IPS-18c (cell line): ENCODE results near the gene NOC2L.
A peak's percentile ranks its signal among the peaks of the same experiment; 100 is the strongest.

Experiments
- H3K4me3 ChIP-seq: 2 replicates; pipeline ENCODE4 v1.7.0; 2013; ENCODE audit warnings: low read depth, mild to moderate bottlenecking, low read length, moderate library complexity; ENCODE audit not compliant: insufficient read depth
- H3K9me3 ChIP-seq: one replicate; pipeline ENCODE4 v1.6.1; 2013; ENCODE audit warnings: mild to moderate bottlenecking, low read length, moderate library complexity; ENCODE audit not compliant: control insufficient read depth, insufficient read depth

Gene NOC2L

DNA sequence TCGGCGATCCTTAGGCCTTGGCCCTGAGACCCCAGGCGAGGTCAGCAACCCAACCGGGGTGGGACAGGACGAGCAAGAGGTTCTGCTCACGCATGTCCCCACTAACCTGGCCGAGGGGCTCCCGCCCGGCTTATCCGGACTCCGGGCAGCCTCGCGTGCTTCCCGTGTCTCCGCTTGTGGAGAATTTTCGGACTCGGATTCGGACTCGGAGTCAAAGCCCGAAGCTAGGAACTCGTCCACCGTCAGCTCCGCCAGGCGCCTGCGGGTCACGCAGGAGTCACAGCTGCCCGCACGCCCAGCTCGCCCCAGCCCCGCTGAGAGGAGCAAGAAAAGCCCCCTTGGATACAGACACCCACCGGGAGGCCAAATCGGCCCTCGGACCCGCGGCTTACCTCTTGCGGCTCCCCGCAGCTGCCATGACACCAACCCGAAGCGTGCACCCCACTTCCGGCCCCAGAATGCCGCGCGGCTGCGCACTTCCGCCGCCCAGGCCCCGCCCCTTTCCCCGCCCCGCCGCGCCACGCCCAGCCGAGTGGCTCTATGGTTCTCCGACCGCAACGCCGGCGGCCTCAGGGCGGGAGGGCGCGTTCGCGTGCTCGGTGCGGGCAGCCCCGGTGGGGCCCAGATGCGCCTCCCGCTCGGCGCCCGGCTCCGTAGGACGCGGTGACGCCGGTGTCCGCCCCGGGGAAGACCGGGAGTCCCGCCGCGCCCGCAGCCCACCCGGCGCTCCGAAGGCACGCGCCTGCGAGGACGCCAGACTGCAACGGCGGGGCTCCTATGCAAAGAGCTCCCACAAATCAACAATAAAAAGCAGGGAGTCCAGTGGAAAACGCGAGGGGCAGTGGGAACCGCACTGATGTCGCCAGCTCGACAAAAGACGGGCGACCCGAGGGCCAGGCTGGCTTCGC is at the start of gene NOC2L:
Gene NOC2L, minus strand, starts transcription at position 434 of the 908 bp plus-strand sequence. Its CDS starts 16 bp downstream, at position 418.
- Histone ChIP-seq H3K9me3 (no peaks in the 10 kb centered on the region), H3K4me3 (peak within 1 kb of the TSS; percentile 98)

GRCh38 chr1:1006305-1007159 is 47.5 kb upstream of the NOC2L start:
- H3K9me3 ChIP-seq, result no peaks in the 10 kb centered on the region
- H3K4me3 ChIP-seq, result no peak overlapping the region

DNA sequence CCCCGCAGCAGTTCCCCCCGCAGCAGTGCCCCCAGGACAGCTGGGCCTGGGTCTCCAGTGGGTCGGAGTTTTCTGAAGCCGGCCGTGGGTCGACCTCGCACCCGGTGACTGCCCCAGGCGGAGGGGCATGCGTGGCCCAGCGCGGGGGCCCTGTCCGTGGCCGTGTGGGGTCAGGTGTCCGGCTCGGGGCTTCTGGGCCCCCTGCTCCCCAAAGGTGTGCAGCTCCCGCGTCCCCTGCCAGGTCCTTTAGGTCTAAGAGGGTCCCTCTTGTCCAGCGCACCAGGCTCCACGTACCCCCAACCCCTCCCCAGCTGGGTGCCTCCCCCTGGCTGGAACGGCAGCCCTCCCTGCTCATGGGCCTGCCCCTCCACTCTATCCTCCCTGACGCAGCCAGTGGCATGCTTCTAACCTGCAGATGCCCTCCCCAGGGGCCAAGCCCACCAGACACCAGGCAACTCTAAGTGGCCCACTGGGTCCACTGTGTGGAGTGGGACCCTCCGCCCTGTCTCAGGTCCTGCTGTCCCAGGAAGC is 46.8 kb upstream of the NOC2L start:
- H3K4me3 ChIP-seq, result no peak overlapping the region
- no peaks in the 10 kb centered on the region for H3K9me3 ChIP-seq

- no peak overlapping the region for H3K4me3 ChIP-seq
- H3K9me3 ChIP-seq, result no peaks in the 10 kb centered on the region
Measured at GRCh38 chr1:1004780-1005697, 46.0 kb upstream of the NOC2L start.

DNA sequence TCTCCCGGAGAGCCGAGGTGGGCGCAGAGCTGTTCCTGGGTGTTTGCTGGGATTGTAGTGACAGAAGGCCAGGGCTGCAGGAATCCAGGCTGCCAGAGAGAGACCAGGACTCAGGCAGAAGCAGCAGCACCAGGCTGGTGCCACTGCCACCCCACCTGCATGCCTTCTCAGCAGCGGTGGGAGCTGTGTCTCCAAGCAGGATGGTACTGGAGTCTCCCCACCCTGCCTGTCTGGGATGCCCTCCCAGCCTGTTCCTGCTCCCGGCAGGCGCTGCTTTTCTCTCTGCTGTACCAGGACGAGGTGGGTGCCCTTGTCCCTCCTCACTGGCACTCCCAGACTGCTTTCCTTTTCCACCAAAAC is 45.3 kb upstream of the NOC2L start:
- H3K4me3 ChIP-seq, result no peak overlapping the region
- no peaks in the 10 kb centered on the region for H3K9me3 ChIP-seq

DNA sequence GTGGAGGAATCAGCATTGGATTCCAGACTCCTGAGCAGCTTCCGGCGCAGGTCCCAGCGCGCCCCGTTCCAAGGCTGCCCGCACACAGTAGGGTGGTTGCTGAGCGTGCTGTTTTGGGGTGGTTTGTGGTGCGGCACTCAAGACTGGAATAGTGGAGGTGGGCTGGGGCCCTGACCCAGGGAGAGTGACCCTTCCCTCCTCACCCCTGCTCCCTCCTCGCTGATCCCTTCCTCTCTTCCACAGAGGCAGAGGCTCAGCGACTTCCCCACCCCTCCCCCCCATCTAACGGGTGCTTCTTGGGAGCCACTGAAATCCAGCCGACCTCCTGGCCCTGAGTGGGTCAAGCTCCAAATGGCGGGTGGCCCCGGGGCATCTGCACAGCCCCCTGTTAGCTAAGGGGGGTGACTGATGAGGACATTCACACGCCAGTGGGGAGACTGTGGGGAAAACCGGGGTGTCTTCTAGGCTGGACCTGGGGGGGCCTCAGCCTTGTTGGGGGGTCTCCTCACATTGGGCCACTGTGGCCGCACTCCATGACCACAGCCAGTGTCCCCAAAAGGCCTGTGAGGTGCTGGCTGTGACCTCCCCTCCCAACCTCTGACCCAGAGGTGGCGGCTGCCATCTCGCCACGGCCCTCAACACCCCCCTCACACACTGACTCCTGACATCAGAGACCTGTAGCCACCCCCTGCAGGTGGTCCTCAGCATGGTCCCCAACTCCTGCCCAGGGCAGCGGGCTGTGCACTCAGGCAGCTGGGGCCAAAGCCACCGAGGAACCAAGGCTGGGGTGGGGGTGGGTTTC is 44.8 kb upstream of the NOC2L start:
- Histone ChIP-seq H3K9me3 (no peaks in the 10 kb centered on the region), H3K4me3 (no peak overlapping the region)

DNA sequence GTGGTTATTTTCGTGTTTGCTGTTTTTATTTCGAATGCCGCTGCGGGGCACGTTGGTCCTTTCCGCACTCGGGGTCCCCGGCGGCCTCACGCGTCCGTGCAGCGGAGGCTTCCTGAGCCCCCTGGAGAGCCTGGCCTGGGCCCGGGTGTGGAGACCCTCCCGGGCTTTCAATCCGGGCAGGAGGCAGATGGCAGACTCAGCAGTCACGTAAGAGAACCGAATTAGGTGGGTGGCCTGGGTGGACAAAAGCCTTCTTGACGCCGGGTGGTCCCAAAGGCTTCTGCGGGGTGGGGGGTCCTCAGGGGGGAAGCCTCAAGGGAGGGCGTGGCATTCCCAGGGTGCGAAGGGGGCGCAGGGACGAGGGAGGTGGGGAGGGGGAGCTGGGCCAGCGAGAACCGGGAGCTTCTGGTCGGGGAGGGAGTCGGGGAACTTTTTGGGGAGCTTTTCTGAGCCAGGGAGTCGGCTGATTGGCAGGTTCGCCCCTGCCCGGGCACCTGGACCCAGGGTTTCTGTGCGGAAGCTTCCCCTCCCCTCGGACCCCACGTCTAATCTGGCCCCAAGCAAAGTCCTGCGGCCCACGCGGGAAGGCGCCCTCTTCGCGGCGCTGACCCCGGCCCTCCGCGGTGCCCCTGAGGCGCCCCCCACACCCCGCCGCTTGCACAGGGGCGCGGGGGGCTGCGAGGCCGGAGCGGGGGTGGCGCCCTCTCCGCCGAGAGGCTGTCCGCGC is 42.2 kb upstream of the NOC2L start:
- H3K9me3 ChIP-seq, result no peaks in the 10 kb centered on the region
- peak overlapping the region; percentile 67 for H3K4me3 ChIP-seq

DNA sequence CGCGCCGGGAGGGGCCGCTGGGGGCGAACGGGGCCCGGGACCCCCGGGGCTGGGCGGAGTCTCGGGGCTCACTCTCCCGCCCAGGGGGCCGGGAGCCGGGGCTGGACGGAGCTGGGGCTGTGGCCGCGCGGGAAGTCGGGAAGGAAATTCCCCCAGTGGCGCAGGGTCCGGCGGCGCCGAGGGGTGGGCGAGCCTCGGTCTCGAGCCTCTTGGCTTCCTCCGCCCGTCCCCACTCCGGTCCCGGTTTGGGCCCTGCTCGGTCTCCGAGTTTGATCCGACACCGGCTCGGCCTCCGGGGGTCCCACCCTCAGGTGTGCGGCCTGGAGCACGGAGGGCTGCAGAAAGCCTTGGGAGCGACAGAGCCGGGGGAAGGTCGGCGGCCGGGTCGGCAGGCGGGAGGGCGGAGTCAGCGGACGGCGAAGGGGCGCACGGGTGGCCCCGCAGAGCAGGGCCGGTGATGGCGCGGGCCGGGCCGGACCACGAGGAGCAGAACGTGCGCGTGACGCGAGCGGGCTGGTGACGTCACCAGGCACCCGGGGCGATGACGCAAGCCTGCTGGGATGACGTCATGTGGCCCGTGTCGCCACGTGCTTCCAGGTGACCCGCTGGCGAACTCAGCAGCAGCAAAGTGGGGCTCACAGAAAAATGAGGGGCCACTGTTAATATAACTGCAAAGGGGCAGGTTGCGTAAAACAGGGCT is 41.5 kb upstream of the NOC2L start:
- peak overlapping the region; percentile 67 for H3K4me3 ChIP-seq
- no peaks in the 10 kb centered on the region for H3K9me3 ChIP-seq

DNA sequence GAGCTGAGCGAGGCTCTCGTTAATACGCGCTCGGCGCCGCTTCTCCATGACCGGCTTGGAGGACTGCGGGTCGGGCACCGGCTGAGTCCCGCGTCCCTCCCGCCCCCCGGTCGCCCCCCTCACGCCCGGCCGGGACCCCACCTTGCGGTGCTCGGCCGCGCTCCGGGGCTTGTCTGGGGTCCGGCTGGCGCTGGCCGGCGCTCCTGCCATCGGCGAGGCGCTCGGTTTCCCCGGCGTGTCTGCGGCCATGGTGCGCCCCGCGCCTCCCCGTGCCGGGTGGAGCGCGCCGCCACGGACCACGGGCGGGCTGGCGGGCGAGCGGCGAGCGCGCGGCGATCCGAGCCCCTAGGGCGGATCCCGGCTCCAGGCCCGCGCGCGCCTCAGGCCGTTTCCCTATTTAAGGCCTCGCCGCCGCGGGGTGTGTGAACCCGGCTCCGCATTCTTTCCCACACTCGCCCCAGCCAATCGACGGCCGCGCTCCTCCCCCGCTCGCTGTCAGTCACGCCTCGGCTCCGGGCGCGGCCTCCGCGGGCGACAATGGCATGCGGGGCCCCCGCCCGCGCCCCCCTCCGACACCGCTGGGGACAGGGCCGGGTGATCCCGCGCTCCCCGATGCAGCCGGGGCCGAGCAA is 40.8 kb upstream of the NOC2L start, which contains the start of gene HES4:
Gene HES4, minus strand, starts transcription at position 373 of the 632 bp plus-strand sequence. Its CDS starts 124 bp downstream, at position 249.
- Histone ChIP-seq H3K4me3 (peak within 1 kb of the TSS; percentile 67), H3K9me3 (no peaks in the 10 kb centered on the region)

- peak overlapping the region; percentile 67 for H3K4me3 ChIP-seq
- peaks cover 2% of the 10 kb centered on the region for H3K9me3 ChIP-seq
Measured at GRCh38 chr1:998995-999724, 40.1 kb upstream of the NOC2L start.

DNA sequence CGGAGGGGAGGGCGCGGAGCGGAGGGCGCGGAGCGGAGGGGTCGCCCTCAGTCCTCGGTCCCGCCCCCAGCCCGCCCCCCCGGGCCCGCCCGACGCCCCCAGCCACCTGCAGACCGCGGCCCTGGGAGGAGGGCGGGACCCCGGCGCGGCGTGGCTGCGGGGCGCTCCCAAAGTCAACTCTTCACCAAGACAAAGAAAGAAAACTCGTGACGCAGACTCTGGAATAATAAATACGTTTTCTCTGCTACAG is 39.6 kb upstream of the NOC2L start:
- peaks cover 2% of the 10 kb centered on the region for H3K9me3 ChIP-seq
- H3K4me3 ChIP-seq, result peak overlapping the region; percentile 67

GRCh38 chr1:997993-998744 is 39.1 kb upstream of the NOC2L start:
- peak overlapping the region; percentile 41 for H3K4me3 ChIP-seq

GRCh38 chr1:997713-997992 is 38.6 kb upstream of the NOC2L start:
- Histone ChIP-seq H3K4me3 (no peak overlapping the region), H3K9me3 (peaks cover 2% of the 10 kb centered on the region)

More at GRCh38 chr1:997993-998744, 39.1 kb upstream of the NOC2L start:
- peaks cover 2% of the 10 kb centered on the region for H3K9me3 ChIP-seq
